Keratinocyte (primary cell): ENCODE results near the gene PYROXD2.

Source experiments
- EZH2 ChIP-seq: IDR thresholded peaks from one replicate; pipeline ENCODE4 v1.6.1; 2012; ENCODE audit warnings: inconsistent platforms, mild to moderate bottlenecking, low read length, moderate library complexity
- TF ChIP-seq, protein P1 (sequence below), 3 experiments: IDR thresholded peaks in 1 of 3; conservative IDR thresholded peaks in 1 of 3; optimal IDR thresholded peaks in 1 of 3; 2 replicates in 2 of 3; 3 replicates in 1 of 3; pipeline versions ENCODE3 to v1.5.1; 2011; ENCODE audit warnings: low read length in 3 of 3, mild to moderate bottlenecking in 3 of 3, moderate library complexity in 2 of 3, control low read depth in 1 of 3, inconsistent platforms in 1 of 3; ENCODE audit not compliant: insufficient read depth in 2 of 3; ENCODE audit errors: extremely low read depth in 1 of 3

DNA sequence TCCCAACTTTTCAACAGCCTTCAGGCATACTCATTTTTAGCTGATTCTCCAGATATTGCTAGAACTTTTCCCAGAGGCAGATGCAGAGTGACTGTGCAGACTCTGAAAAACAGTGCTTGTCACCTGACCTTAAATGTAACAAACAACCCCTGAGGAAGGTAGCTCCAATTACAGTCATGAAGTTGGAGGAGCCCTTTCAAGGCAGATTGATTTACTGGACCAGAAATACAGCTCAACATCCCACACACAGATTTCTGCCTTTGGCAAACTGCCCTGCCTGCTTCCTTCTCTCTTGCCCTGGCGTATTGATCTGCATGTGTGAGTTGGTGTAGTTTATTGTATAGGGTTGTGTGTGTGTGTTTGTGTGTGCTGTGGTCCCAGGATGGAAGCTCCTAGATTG lies 38.5 kb downstream of the PYROXD2 start:
- TF ChIP-seq, protein P1, sequence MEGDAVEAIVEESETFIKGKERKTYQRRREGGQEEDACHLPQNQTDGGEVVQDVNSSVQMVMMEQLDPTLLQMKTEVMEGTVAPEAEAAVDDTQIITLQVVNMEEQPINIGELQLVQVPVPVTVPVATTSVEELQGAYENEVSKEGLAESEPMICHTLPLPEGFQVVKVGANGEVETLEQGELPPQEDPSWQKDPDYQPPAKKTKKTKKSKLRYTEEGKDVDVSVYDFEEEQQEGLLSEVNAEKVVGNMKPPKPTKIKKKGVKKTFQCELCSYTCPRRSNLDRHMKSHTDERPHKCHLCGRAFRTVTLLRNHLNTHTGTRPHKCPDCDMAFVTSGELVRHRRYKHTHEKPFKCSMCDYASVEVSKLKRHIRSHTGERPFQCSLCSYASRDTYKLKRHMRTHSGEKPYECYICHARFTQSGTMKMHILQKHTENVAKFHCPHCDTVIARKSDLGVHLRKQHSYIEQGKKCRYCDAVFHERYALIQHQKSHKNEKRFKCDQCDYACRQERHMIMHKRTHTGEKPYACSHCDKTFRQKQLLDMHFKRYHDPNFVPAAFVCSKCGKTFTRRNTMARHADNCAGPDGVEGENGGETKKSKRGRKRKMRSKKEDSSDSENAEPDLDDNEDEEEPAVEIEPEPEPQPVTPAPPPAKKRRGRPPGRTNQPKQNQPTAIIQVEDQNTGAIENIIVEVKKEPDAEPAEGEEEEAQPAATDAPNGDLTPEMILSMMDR (optimal IDR thresholded peaks at IDR 0.05 in 1 of 3, IDR thresholded peaks at IDR 0.05 in 1 of 3, conservative IDR thresholded peaks at IDR 0.05 in 1 of 3; ENCODE audit: extremely low read depth in 1 of 3, insufficient read depth in 2 of 3, low read length in 3 of 3): no peak
- TF ChIP-seq EZH2: no peak
